ENCODE results near the gene CUL2.
"Not testable (repeated sequence)": the region's sequence is repeated elsewhere in the genome, so short reads cannot be mapped to it uniquely, and the experiment has no call there.

DNA sequence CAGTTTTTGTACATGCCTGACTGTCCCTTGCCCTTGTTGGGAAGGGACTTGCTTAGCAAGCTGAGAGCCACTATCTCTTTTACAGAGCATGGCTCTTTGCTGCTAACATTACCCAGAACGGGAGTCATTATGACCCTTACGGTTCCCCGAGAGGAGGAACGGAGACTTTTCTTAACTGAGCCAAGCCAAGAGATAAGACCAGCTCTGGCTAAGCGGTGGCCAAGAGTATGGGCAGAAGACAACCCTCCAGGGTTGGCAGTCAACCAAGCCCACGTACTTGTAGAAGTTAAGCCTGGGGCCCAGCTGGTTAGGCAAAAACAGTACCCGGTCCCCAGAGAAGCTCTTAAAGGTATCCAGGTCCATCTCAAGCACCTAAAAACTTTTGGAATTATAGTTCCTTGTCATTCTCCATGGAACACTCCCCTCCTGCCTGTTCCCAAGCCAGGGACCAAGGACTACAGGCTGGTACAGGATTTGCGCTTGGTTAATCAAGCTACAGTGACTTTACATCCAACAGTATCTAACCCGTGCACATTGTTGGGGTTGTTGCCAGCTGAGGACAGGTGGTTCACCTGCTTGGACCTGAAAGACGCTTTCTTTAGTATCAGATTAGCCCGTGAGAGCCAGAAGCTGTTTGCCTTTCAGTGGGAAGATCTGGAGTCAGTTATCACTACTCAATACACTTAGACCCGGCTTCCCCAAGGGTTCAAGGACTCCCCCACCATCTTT lies 118.4 kb downstream of the CUL2 start:
- TF ChIP-seq POLR2A (IDR thresholded peaks at IDR 0.05), result not testable (repeated sequence)
- TF ChIP-seq, protein P1, sequence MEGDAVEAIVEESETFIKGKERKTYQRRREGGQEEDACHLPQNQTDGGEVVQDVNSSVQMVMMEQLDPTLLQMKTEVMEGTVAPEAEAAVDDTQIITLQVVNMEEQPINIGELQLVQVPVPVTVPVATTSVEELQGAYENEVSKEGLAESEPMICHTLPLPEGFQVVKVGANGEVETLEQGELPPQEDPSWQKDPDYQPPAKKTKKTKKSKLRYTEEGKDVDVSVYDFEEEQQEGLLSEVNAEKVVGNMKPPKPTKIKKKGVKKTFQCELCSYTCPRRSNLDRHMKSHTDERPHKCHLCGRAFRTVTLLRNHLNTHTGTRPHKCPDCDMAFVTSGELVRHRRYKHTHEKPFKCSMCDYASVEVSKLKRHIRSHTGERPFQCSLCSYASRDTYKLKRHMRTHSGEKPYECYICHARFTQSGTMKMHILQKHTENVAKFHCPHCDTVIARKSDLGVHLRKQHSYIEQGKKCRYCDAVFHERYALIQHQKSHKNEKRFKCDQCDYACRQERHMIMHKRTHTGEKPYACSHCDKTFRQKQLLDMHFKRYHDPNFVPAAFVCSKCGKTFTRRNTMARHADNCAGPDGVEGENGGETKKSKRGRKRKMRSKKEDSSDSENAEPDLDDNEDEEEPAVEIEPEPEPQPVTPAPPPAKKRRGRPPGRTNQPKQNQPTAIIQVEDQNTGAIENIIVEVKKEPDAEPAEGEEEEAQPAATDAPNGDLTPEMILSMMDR (IDR thresholded peaks at IDR 0.05), result not testable (repeated sequence)
